Mesothelial cell of epicardium (in vitro differentiated cells): ENCODE results near the gene CAV3. TPM values are rescaled to one million over a fixed set of nuclear protein-coding genes. Genes with fewer than 3 reads are reported as not detected.
"Not testable (repeated sequence)": the region's sequence is repeated elsewhere in the genome, so short reads cannot be mapped to it uniquely, and the experiment has no call there.

Source experiments
- DNase-seq, 2 experiments: peaks; one replicate each; pipeline ENCODE4 v3.0.0; 2021; ENCODE audit warnings: low spot score in 2 of 2; ENCODE audit not compliant: unreplicated experiment in 2 of 2
- H3K27ac Mint-ChIP-seq: 2 replicates; pipeline ENCODE4 v1.8.0; 2021; ENCODE audit warnings: mixed read lengths
- H3K27me3 Mint-ChIP-seq: 2 replicates; pipeline ENCODE4 v1.8.0; 2021; ENCODE audit warnings: low read depth, mixed read lengths
- H3K36me3 Mint-ChIP-seq: 2 replicates; pipeline ENCODE4 v1.8.0; 2021; ENCODE audit warnings: mixed read lengths
- H3K4me1 Mint-ChIP-seq: 2 replicates; pipeline ENCODE4 v1.8.0; 2021; ENCODE audit warnings: mixed read lengths
- H3K4me3 Mint-ChIP-seq: 2 replicates; pipeline ENCODE4 v1.8.0; 2021; ENCODE audit warnings: mild to moderate bottlenecking, moderate library complexity, mixed read lengths
- H3K9me3 Mint-ChIP-seq: 2 replicates; pipeline ENCODE4 v1.8.0; 2021; ENCODE audit warnings: mixed read lengths
- CTCF ChIP-seq: fragments of 200-600 bp; sonication (generic); IDR thresholded peaks from one replicate; pipeline ENCODE4 v1.5.0; 2021; ENCODE audit warnings: antibody characterized with exemption; ENCODE audit not compliant: unreplicated experiment
- total RNA-seq: library from RNA; stranded (reverse); gene quantifications from 3 replicates; pipeline ENCODE4 v1.2.1, GENCODE V29; 2021

CAV3 gene
- total RNA-seq, result not detected in 3 replicates

DNA sequence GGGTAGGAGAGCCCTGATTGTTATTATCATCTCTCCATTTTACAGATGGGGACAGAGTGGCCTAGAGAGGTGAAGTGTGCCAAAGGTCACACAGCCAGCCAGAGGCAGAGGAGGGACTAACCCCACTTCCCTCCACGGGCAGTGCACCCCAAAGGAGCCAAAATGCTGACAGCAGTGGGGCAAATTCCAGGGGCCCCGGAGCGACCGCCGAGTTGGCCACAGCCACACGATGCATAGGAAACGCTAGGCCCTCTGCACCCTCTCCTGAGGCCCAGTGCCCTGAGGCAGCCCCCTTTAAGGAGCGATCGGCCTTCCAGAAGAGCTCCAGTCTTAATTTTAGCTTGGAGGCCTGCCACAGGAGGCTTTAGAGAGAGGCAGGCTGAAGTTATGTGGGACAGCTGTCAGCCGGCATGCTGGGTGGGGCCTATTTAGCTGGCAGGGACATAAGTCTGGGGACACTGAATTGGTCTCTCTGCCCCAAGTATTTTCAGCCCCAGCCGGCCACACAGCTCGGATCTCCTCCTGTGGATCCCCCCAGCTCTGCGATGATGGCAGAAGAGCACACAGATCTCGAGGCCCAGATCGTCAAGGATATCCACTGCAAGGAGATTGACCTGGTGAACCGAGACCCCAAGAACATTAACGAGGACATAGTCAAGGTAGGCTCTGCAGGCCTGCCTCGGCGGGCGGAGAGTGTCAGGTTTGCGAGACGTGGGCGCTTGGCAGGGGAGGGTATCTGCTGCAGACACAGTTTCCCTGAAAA is at the start of gene CAV3:
Gene CAV3, plus strand, starts transcription at position 471 of the 763 bp plus-strand sequence. Its CDS starts 75 bp downstream, at position 546.
- Mint-ChIP-seq H3K4me3 (no peak within 1 kb of the TSS), H3K9me3 (no peaks in the 10 kb centered on the region), H3K27me3 (no peaks in the 10 kb centered on the region), H3K4me1 (peaks cover 8% of the 10 kb centered on the region), H3K27ac (no peak within 1 kb of the TSS), H3K36me3 (no peaks in the 10 kb centered on the region)
- no peak for TF ChIP-seq CTCF
- DNase-seq, result no peak

DNA sequence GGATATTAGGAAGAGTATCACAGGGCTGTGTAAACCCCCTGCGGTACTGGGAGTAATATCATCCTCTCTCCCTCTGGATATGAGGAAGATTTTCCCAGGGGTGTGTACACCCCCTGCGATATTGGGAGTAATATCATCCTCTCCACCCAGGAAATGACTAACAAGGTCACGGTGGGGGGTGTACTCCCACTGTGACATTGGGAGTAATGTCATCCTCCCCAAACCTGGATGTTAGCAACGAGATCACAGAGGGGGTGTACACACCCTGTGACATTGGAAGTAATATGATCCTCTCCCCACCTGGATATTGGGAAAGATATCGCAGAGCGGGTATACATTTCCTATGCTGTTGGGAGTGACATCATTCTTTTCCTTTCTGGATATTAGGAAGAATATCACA is 48.6 kb upstream of the CAV3 start:
- not testable (repeated sequence) for H3K4me3 Mint-ChIP-seq, H3K27me3 Mint-ChIP-seq, H3K9me3 Mint-ChIP-seq, H3K36me3 Mint-ChIP-seq, DNase-seq, H3K27ac Mint-ChIP-seq
- H3K4me1 Mint-ChIP-seq, result peaks cover 15% of the 10 kb centered on the region

GRCh38 chr3:8691295-8691694 is 42.3 kb upstream of the CAV3 start:
- not testable (repeated sequence) for H3K36me3 Mint-ChIP-seq

GRCh38 chr3:8702560-8702959 is 31.0 kb upstream of the CAV3 start:
- DNase-seq, result no peak
- H3K4me3 Mint-ChIP-seq, result no peak overlapping the region

More at GRCh38 chr3:8691295-8691694, 42.3 kb upstream of the CAV3 start:
- H3K9me3 Mint-ChIP-seq, DNase-seq, H3K4me3 Mint-ChIP-seq, H3K27me3 Mint-ChIP-seq, H3K4me1 Mint-ChIP-seq: not testable (repeated sequence)
- peak overlapping the region; percentile 37 for H3K27ac Mint-ChIP-seq

GRCh38 chr3:8705575-8705974 is 28.0 kb upstream of the CAV3 start:
- Mint-ChIP-seq H3K27ac (no peak overlapping the region), H3K27me3 (peaks cover 13% of the 10 kb centered on the region)
- TF ChIP-seq CTCF, result no peak

More at GRCh38 chr3:8702560-8702959, 31.0 kb upstream of the CAV3 start:
- H3K36me3 Mint-ChIP-seq, result no peaks in the 10 kb centered on the region
- H3K27me3 Mint-ChIP-seq, result peaks cover 4% of the 10 kb centered on the region
- TF ChIP-seq CTCF, result peak; percentile 12
- H3K9me3 Mint-ChIP-seq, result peaks cover 4% of the 10 kb centered on the region
- no peaks in the 10 kb centered on the region for H3K4me1 Mint-ChIP-seq
- no peak overlapping the region for H3K27ac Mint-ChIP-seq

DNA sequence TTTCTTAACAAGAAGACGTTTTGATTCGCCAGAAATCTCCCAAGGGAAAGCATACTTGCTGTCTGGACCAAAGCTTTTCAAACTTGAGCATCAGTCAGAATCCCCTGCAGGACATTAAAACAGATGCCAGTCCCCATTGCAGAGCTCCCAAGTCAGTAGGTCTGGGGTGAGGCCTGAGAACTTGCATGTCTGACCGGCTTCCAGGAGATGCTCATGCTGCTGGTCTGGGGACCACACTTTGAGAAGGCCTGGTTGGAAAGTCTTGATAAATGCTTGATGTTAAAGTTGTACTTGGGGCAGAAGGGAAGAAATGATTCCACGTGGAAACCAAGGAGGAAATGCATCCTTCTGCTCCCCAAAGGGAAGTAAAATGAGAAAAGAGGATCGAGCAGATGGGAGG is 24.3 kb upstream of the CAV3 start:
- Mint-ChIP-seq H3K36me3 (no peaks in the 10 kb centered on the region), H3K9me3 (no peaks in the 10 kb centered on the region), H3K27ac (no peak overlapping the region), H3K27me3 (peaks cover 13% of the 10 kb centered on the region), H3K4me1 (peaks cover 3% of the 10 kb centered on the region), H3K4me3 (no peak overlapping the region)
- no peak for DNase-seq
- TF ChIP-seq CTCF, result no peak

More at GRCh38 chr3:8705575-8705974, 28.0 kb upstream of the CAV3 start:
- H3K36me3 Mint-ChIP-seq, result no peaks in the 10 kb centered on the region
- no peak overlapping the region for H3K4me3 Mint-ChIP-seq
- DNase-seq, result no peak
- no peaks in the 10 kb centered on the region for H3K9me3 Mint-ChIP-seq
- H3K4me1 Mint-ChIP-seq, result peaks cover 3% of the 10 kb centered on the region
